SK-N-SH treated with all-trans-retinoic acid at 6 μM for 48 hours (cell line): ENCODE results near the gene FARS2.
"Not testable (repeated sequence)": the region's sequence is repeated elsewhere in the genome, so short reads cannot be mapped to it uniquely, and the experiment has no call there.

Source experiments
- BACH2 ChIP-seq: fragments of 250-450 bp; sonication (Bioruptor Pico); IDR thresholded peaks from 2 replicates; pipeline ENCODE4 v1.9.0; 2021; ENCODE audit warnings: mild to moderate bottlenecking, borderline replicate concordance
- PATZ1 ChIP-seq: fragments of 250-450 bp; sonication (Bioruptor Pico); IDR thresholded peaks from 2 replicates; pipeline ENCODE4 v1.8.0; 2020; ENCODE audit warnings: mild to moderate bottlenecking, moderate library complexity, borderline replicate concordance
- PPARA ChIP-seq: fragments of 250-450 bp; sonication (Bioruptor Pico); IDR thresholded peaks from 2 replicates; pipeline ENCODE4 v1.5.0; 2020; ENCODE audit warnings: mild to moderate bottlenecking, borderline replicate concordance
- SNAI2 ChIP-seq: fragments of 250-450 bp; sonication (Bioruptor Pico); IDR thresholded peaks from 2 replicates; pipeline ENCODE4 v1.5.0; 2020; ENCODE audit warnings: mild to moderate bottlenecking, moderate library complexity
- ZFP3 ChIP-seq: fragments of 250-450 bp; sonication (Bioruptor Pico); IDR thresholded peaks from 2 replicates; pipeline ENCODE4 v1.5.0; 2020; ENCODE audit warnings: mild to moderate bottlenecking, moderate library complexity
- ZFP30 ChIP-seq: fragments of 450-650 bp; formaldehyde crosslinking; IDR thresholded peaks from 2 replicates; pipeline ENCODE4 v1.5.0; 2022; ENCODE audit warnings: mild to moderate bottlenecking, moderate library complexity
- ZNF8 ChIP-seq: fragments of 450-650 bp; formaldehyde crosslinking; IDR thresholded peaks from 2 replicates; pipeline ENCODE4 v1.5.0; 2020; ENCODE audit warnings: mild to moderate bottlenecking, moderate library complexity
- TF ChIP-seq, protein P1 (sequence below): fragments of 250-450 bp; sonication (Bioruptor Pico); IDR thresholded peaks from 2 replicates; pipeline ENCODE4 v1.8.0; 2021; ENCODE audit warnings: low read depth, mild to moderate bottlenecking, moderate library complexity, borderline replicate concordance

- TF ChIP-seq, protein P1, sequence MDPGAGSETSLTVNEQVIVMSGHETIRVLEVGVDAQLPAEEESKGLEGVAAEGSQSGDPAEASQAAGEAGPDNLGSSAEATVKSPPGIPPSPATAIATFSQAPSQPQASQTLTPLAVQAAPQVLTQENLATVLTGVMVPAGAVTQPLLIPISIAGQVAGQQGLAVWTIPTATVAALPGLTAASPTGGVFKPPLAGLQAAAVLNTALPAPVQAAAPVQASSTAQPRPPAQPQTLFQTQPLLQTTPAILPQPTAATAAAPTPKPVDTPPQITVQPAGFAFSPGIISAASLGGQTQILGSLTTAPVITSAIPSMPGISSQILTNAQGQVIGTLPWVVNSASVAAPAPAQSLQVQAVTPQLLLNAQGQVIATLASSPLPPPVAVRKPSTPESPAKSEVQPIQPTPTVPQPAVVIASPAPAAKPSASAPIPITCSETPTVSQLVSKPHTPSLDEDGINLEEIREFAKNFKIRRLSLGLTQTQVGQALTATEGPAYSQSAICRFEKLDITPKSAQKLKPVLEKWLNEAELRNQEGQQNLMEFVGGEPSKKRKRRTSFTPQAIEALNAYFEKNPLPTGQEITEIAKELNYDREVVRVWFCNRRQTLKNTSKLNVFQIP (CRISPR knock-in tag): not testable (repeated sequence)
- TF ChIP-seq ZFP3, BACH2, ZNF8, ZFP30, SNAI2, PATZ1, PPARA (CRISPR knock-in tag): not testable (repeated sequence)
Observed at GRCh38 chr6:5796555-5796954, 535.2 kb downstream of the FARS2 start.
